ENCODE measurements around the gene MUC4.

DNA sequence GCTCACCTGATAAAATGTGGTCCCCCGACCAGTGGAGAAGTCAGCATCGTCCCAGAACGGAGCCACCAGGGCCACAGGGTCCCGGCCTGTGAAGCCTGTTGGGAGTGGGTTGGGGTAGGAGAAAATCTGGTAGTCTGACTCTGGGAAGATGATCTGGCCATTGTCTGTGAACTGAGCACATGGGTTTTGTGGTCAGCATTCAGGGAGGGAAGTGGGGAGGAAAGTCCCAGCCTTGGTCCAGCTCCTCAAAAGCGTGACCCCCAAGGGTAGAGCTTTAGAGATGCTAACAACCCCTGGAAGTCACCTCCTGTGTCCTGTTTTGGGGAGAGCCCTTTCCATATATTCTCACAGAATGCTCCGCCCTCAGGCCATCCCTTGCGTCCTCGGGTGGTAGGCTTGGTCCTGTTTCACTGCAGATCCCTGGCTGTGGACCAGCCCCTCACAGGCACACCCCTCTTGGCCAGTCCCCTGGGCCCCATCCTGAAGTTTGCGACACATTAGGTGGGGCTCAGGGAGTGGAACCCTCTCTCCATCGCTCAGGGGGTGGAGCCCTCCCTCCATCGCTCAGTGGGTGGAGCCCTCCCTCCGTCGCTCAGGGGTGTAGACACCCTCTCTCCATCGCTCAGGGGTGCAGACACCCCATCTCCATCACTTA lies 40.0 kb downstream of the MUC4 start:
- TF ChIP-seq, protein P1, sequence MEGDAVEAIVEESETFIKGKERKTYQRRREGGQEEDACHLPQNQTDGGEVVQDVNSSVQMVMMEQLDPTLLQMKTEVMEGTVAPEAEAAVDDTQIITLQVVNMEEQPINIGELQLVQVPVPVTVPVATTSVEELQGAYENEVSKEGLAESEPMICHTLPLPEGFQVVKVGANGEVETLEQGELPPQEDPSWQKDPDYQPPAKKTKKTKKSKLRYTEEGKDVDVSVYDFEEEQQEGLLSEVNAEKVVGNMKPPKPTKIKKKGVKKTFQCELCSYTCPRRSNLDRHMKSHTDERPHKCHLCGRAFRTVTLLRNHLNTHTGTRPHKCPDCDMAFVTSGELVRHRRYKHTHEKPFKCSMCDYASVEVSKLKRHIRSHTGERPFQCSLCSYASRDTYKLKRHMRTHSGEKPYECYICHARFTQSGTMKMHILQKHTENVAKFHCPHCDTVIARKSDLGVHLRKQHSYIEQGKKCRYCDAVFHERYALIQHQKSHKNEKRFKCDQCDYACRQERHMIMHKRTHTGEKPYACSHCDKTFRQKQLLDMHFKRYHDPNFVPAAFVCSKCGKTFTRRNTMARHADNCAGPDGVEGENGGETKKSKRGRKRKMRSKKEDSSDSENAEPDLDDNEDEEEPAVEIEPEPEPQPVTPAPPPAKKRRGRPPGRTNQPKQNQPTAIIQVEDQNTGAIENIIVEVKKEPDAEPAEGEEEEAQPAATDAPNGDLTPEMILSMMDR (conservative IDR thresholded peaks at IDR 0.05; ENCODE audit: low read depth, low read length): no peak
- no peak for TF ChIP-seq MAFK (IDR thresholded peaks at IDR 0.05; ENCODE audit: low read depth, low read length)
- no peak for TF ChIP-seq POLR2A (IDR thresholded peaks at IDR 0.05; ENCODE audit: low read depth, low read length)

All from IMR-90 (cell line).